Stimulated activated CD8-positive, alpha-beta memory T cell treated with anti-CD3 and anti-CD28 coated beads, Interleukin-15, amount 100 ng/mL, for 4 hours (primary cell): ENCODE results near the gene SMOC2.
"Not testable (repeated sequence)": the region's sequence is repeated elsewhere in the genome, so short reads cannot be mapped to it uniquely, and the experiment has no call there.

ENCODE experiments used
- DNase-seq, 2 donors: peaks; one replicate each; pipeline ENCODE4 v3.0.0-alpha.2; 2020; ENCODE audit warnings: low read depth in 2 of 2

Gene SMOC2

GRCh38 chr6:168649209-168649608 lies 208.2 kb downstream of the SMOC2 start:
- no peak for DNase-seq

GRCh38 chr6:168650671-168651111 lies 209.7 kb downstream of the SMOC2 start:
- no peak for DNase-seq

- no peak for DNase-seq
These were observed 214.6 kb downstream of the SMOC2 start for GRCh38 chr6:168655462-168656152.

- no peak for DNase-seq
These were observed 217.1 kb downstream of the SMOC2 start for GRCh38 chr6:168658059-168658458.

- DNase-seq, result no peak
These were observed 219.5 kb downstream of the SMOC2 start for GRCh38 chr6:168660400-168660945.

DNA sequence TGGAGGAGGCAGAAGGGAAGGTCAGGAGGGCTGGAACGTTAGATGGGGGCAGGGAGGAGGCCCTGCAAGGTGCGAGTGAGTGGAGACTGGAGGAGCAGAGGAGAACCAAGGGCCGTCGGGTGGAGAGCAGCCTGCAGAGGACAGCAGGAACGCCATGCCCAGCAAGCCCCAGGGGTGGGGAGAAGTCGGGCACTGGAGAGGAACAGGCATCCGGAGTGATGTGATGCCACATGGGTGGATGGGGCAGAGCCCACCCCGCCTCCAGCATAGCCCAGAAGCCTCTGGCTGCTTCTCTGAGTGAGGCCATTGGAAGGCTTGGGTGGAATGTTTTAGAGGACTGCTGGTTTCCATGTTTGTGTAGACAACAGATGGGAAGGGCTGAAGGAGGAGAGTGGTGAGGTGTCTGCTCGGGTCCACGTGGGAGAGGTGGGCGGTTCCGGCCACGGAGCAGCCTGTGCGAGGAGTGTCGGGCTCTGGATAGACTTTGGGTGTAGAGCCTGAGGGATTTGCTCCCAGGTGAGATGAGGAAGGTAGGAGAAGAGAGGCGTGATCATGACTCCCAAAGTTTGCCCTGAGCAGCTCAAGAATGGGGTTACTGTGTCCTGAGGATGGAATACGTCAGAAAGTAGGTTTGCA lies 221.4 kb downstream of the SMOC2 start:
- DNase-seq, result no peak

GRCh38 chr6:168663041-168663440 lies 222.1 kb downstream of the SMOC2 start:
- no peak for DNase-seq

GRCh38 chr6:168664956-168665355 lies 224.0 kb downstream of the SMOC2 start:
- no peak for DNase-seq

GRCh38 chr6:168666170-168666569 lies 225.2 kb downstream of the SMOC2 start:
- DNase-seq, result no peak

GRCh38 chr6:168666699-168667427 lies 225.9 kb downstream of the SMOC2 start:
- no peak for DNase-seq

GRCh38 chr6:168667428-168667805 lies 226.4 kb downstream of the SMOC2 start:
- no peak for DNase-seq

DNA sequence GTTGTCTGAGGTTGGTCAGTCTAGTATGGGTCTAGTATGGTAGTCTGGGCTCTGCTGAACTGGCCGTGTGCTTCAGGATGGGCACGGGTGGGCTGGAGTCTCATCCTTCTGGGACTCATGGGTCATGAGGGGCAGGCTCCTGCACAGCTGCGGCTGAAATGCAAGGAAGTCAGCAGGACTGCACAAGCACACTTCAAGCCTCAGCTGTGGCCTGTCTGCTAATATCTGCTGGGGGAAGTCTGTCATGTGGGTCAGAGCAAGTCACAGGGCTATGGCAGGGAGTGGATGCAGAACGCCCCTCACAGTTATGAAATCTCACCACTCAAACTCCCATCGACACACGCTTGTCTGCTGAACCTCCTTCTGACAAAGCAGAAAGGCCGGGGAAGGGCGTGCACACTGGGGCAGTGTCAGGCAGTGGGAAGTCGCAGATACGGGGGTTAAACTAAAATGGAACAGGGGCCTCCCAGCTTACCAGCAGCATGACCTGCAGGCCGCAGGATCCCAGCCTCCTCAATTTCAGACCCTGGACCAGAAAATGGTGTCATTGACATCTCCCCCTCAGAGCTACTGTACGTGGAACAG lies 229.5 kb downstream of the SMOC2 start:
- no peak for DNase-seq

- DNase-seq, result no peak
These were observed 230.3 kb downstream of the SMOC2 start for GRCh38 chr6:168671028-168671862.

GRCh38 chr6:168671863-168672546 lies 231.0 kb downstream of the SMOC2 start:
- DNase-seq, result no peak

DNA sequence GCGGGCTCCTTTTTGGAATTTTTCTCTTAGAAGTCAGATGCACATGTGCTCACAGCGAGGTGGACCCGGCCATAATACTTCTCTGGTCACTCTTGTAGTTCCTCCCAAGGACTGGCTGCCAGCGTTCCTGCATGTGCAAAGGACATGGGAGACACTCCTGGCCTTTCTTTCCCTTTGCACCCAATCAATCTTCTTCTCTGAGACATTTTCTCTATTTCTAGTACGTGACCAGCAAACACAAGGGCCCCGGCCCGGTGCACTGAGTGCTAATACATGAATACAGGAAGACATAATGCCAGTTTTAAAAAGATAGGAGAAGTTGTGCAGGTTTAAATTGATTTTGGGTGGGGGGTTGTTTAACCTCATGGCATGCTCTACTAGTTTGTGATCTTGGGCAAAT lies 233.6 kb downstream of the SMOC2 start:
- DNase-seq, result no peak

GRCh38 chr6:168675375-168675774 lies 234.4 kb downstream of the SMOC2 start:
- DNase-seq, result no peak

- DNase-seq, result no peak
These were observed 235.1 kb downstream of the SMOC2 start for GRCh38 chr6:168675933-168676551.

GRCh38 chr6:168676552-168677322 lies 235.8 kb downstream of the SMOC2 start:
- no peak for DNase-seq

DNA sequence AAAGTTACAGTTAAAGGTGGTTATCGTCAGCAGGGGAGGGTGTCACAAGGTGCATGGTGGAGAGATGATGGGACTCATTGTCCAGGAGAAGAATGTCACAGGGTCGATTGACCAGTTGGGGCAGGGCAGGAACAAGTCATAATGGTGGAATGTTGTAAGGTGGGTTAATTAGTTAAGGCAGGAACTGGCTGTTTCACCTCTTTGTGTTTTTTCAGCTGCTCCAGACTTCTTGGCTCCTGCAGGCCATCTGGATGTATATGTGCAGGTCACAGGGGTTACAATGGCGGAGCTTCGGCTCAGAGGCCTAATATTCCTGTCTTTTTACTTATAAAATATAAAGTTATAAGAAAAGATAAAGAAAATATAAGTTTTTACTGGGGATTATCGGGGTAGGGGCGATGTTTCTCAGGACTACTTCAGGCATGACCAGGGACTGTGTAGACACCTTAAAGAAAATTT lies 236.4 kb downstream of the SMOC2 start:
- not testable (repeated sequence) for DNase-seq
